ENCODE results near the gene SSBP4. TPM values are rescaled to one million over a fixed set of nuclear protein-coding genes. Genes with fewer than 3 reads are reported as not detected.

SSBP4 gene
- total RNA-seq, 4 donors from 2014 or later, result 67.4 to 172 (median 84.2) TPM

DNA sequence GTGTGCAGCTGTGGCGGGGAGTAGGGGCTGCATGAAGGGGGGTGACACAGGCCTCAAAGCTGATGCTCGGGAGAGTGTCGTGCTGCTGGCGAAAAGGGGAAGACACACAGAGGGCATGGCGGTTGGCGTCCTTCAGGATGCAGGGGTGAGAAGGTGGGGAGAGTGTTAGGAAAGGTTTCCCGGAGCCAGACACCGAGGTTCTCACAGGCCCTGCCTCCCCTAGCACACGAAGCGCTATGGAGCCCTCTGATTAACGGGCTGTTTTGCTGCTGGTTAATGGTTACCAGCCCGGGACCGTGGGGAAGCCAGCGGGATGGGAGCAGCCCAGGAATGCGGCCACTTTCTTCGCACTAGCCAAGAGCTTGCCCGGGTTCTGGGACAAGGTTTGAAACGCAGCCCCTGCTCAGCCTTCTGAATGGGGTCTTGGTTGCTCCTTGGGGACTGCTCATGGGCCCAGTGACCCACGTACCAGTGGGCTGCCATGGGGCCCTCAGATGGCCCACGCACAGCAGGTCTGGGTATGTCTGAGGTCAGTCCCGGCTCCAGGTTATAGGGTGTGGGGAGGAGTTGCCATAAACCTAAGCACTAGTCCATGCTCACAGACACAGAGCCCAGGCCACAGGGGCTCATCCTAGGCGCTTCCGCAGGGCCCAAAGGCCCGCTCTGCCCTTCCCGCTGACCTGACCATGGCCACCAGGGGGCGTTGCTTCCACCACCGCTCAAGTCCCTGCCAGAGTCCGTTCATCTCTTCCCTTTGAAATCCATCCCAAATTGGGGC, 50.1 kb downstream of the SSBP4 start:
- TF ChIP-seq POLR2A (IDR thresholded peaks at IDR 0.05) (no peak), EP300 (IDR thresholded peaks at IDR 0.05) (no peak)
- TF ChIP-seq, protein P1, sequence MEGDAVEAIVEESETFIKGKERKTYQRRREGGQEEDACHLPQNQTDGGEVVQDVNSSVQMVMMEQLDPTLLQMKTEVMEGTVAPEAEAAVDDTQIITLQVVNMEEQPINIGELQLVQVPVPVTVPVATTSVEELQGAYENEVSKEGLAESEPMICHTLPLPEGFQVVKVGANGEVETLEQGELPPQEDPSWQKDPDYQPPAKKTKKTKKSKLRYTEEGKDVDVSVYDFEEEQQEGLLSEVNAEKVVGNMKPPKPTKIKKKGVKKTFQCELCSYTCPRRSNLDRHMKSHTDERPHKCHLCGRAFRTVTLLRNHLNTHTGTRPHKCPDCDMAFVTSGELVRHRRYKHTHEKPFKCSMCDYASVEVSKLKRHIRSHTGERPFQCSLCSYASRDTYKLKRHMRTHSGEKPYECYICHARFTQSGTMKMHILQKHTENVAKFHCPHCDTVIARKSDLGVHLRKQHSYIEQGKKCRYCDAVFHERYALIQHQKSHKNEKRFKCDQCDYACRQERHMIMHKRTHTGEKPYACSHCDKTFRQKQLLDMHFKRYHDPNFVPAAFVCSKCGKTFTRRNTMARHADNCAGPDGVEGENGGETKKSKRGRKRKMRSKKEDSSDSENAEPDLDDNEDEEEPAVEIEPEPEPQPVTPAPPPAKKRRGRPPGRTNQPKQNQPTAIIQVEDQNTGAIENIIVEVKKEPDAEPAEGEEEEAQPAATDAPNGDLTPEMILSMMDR (IDR thresholded peaks at IDR 0.05), result peak; percentile 64 to 81 (median 79)
- H3K4me1 ChIP-seq, result peaks cover 0 to 70% (median 32%) of the 10 kb centered on the region in 4 donors
- no peaks in the 10 kb centered on the region for H3K27me3 ChIP-seq
- H3K27ac ChIP-seq, result peak overlapping the region in 2 of 4 donors; percentile 32
- peak; percentile 43 to 68 for DNase-seq (ENCODE audit: low spot score in 2 of 2)
- no peak overlapping the region for H3K4me3 ChIP-seq
- 77 to 84% methylated on average over 20 to 26 of the region's 28 CpGs for WGBS, 2 donors
- H3K9me3 ChIP-seq, result no peaks in the 10 kb centered on the region
- peaks cover 0 to 20% (median 0%) of the 10 kb centered on the region in 3 donors for H3K36me3 ChIP-seq

GRCh38 chr19:18470787-18471186, 51.6 kb downstream of the SSBP4 start:
- peaks cover 0 to 68% (median 22%) of the 10 kb centered on the region in 4 donors for H3K4me1 ChIP-seq
- peak overlapping the region in 1 of 4 donors; percentile 32 for H3K27ac ChIP-seq
- 46 to 47% methylated on average over 2 of the region's 2 CpGs for WGBS, 2 donors
- H3K9me3 ChIP-seq, result no peaks in the 10 kb centered on the region
- TF ChIP-seq POLR2A (IDR thresholded peaks at IDR 0.05) (no peak), EP300 (IDR thresholded peaks at IDR 0.05) (no peak)
- TF ChIP-seq, protein P1 (IDR thresholded peaks at IDR 0.05), result no peak
- H3K36me3 ChIP-seq, result peaks cover 0 to 20% (median 0%) of the 10 kb centered on the region in 3 donors
- no peak overlapping the region for H3K4me3 ChIP-seq
- H3K27me3 ChIP-seq, result no peaks in the 10 kb centered on the region
- no peak for DNase-seq (ENCODE audit: low spot score in 2 of 2)

- Histone ChIP-seq H3K9me3 (no peaks in the 10 kb centered on the region), H3K27ac (peak overlapping the region in 3 of 4 donors; percentile 20 to 33 (median 29)), H3K4me3 (no peak overlapping the region), H3K36me3 (peaks cover 0 to 24% (median 0%) of the 10 kb centered on the region in 3 donors), H3K27me3 (no peaks in the 10 kb centered on the region), H3K4me1 (peaks cover 0 to 74% (median 31%) of the 10 kb centered on the region in 4 donors)
- 65 to 70% methylated on average over 8 of the region's 8 CpGs for WGBS, 2 donors
- TF ChIP-seq, protein P1 (IDR thresholded peaks at IDR 0.05), result no peak
- TF ChIP-seq POLR2A (IDR thresholded peaks at IDR 0.05) (no peak), EP300 (IDR thresholded peaks at IDR 0.05) (no peak)
- no peak for DNase-seq (ENCODE audit: low spot score in 2 of 2)
Measured at GRCh38 chr19:18473003-18473705, 54.0 kb downstream of the SSBP4 start.

GRCh38 chr19:18473706-18474087, 54.5 kb downstream of the SSBP4 start:
- no peak for DNase-seq (ENCODE audit: low spot score in 2 of 2)
- Histone ChIP-seq H3K4me3 (no peak overlapping the region), H3K27ac (peak overlapping the region in 2 of 4 donors; percentile 13 to 29), H3K9me3 (no peaks in the 10 kb centered on the region), H3K27me3 (no peaks in the 10 kb centered on the region), H3K4me1 (peaks cover 0 to 74% (median 36%) of the 10 kb centered on the region in 4 donors), H3K36me3 (peaks cover 0 to 24% (median 0%) of the 10 kb centered on the region in 3 donors)
- TF ChIP-seq, protein P1 (IDR thresholded peaks at IDR 0.05), result no peak
- TF ChIP-seq EP300 (IDR thresholded peaks at IDR 0.05) (no peak), POLR2A (IDR thresholded peaks at IDR 0.05) (no peak)
- WGBS, 2 donors, result 88 to 94% methylated on average over 8 of the region's 8 CpGs
